HUES48 (cell line): ENCODE results near the gene TMC1.
A peak's percentile ranks its signal among the peaks of the same experiment; 100 is the strongest.
"Not testable (repeated sequence)": the region's sequence is repeated elsewhere in the genome, so short reads cannot be mapped to it uniquely, and the experiment has no call there.

Experiments
- H3K27ac ChIP-seq: one replicate; pipeline ENCODE4 v1.7.0; 2013; ENCODE audit warnings: low read depth, low read length, inconsistent platforms
- H3K27me3 ChIP-seq: 2 replicates; pipeline ENCODE4 v1.6.1; 2013; ENCODE audit warnings: mild to moderate bottlenecking, low read length; ENCODE audit not compliant: control insufficient read depth, insufficient read depth
- H3K36me3 ChIP-seq: 2 replicates; pipeline ENCODE4 v1.6.1; 2013; ENCODE audit warnings: low read length; ENCODE audit not compliant: control insufficient read depth, insufficient read depth
- H3K4me1 ChIP-seq: 2 replicates; pipeline ENCODE4 v1.6.1; 2013; ENCODE audit warnings: mild to moderate bottlenecking, low read length; ENCODE audit not compliant: control insufficient read depth, insufficient read depth
- H3K4me3 ChIP-seq: 2 replicates; pipeline ENCODE4 v1.5.1; 2013; ENCODE audit warnings: mild to moderate bottlenecking, low read depth, low read length
- H3K9ac ChIP-seq: 2 replicates; pipeline ENCODE4 v1.6.1; 2013; ENCODE audit warnings: mild to moderate bottlenecking, low read depth, low read length, moderate library complexity
- H3K9me3 ChIP-seq: 2 replicates; pipeline ENCODE4 v1.6.1; 2013; ENCODE audit warnings: low read length; ENCODE audit not compliant: control insufficient read depth, insufficient read depth

The TMC1 gene

DNA sequence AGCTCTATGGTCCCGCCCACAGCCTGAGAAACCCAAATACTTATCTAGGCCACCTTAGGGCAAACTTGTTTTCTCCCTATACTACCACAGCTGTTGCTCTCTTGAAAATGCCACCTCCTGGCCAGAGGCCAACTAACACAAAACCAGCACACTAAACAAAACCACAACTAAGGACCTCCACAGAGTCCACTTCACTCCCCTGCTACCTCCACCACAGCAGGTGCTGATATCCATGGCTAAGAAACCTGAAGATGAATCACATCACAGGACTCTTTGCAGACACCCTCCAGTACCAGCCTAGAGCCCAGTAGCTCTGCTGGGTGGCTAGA is 323.0 kb downstream of the TMC1 start:
- no peaks in the 10 kb centered on the region for H3K9me3 ChIP-seq
- no peaks in the 10 kb centered on the region for H3K27me3 ChIP-seq
- no peaks in the 10 kb centered on the region for H3K36me3 ChIP-seq
- H3K4me1 ChIP-seq = no peaks in the 10 kb centered on the region
- no peak overlapping the region for H3K9ac ChIP-seq
- H3K27ac ChIP-seq = no peak overlapping the region
- no peak overlapping the region for H3K4me3 ChIP-seq

DNA sequence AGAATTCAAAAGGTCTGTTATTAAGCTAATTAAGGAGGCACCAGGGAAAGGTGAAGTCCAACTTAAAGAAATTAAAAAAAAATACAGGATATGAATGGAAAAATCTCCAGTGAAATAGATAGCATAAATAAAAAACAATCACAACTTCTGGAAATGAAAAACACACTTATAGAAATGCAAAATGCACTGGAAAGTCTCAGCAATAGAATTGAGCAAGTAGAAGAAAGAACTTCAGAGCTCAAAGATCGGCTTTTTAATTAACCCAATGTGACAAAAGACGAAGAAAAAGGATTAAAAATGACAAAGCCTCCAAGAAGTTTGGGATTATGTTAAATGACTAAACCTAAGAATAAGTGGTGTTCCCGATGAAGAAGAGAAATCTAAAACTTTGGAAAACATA is 323.6 kb downstream of the TMC1 start:
- not testable (repeated sequence) for H3K4me1 ChIP-seq, H3K9ac ChIP-seq, H3K36me3 ChIP-seq, H3K27ac ChIP-seq, H3K4me3 ChIP-seq, H3K27me3 ChIP-seq, H3K9me3 ChIP-seq

DNA sequence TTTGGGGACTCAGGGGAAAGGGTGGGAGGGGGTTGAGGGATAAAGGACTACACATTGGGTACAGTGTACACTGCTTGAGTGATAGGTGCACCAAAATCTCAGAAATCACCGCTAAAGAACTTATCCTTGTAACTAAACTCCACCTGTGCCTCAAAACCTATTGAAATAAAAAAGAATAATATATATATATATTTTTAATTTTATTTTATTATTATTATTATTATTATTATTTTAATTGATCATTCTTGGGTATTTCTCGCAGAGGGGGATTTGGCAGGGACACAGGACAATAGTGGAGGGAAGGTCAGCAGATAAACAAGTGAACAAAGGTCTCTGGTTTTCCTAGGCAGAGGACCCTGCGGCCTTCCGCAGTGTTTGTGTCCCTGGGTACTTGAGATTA is 328.8 kb downstream of the TMC1 start:
- not testable (repeated sequence) for H3K36me3 ChIP-seq, H3K27me3 ChIP-seq, H3K4me1 ChIP-seq, H3K27ac ChIP-seq, H3K9ac ChIP-seq, H3K9me3 ChIP-seq, H3K4me3 ChIP-seq

DNA sequence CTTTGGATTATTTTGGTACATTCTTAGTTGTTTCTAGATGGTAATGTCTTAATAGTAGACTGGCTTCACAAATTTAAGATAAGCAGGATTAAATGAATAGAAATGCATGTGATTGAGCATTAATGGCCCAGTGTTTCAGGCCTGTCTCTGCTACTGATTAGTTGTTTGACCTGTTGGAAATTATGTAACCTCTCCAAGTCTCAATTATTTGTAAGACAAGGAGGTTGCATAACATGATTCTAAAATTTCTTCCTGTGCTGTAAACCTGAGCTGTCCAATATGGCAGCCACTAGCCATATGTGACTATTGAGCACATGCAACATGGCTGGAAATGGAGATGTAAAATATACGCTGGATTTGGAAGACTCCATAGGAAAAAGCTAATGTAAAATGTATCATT is 333.9 kb downstream of the TMC1 start:
- H3K27me3 ChIP-seq = no peaks in the 10 kb centered on the region
- no peak overlapping the region for H3K4me3 ChIP-seq
- no peak overlapping the region for H3K27ac ChIP-seq
- peaks cover 4% of the 10 kb centered on the region for H3K4me1 ChIP-seq
- H3K9me3 ChIP-seq = no peaks in the 10 kb centered on the region
- no peaks in the 10 kb centered on the region for H3K36me3 ChIP-seq
- H3K9ac ChIP-seq = no peak overlapping the region

DNA sequence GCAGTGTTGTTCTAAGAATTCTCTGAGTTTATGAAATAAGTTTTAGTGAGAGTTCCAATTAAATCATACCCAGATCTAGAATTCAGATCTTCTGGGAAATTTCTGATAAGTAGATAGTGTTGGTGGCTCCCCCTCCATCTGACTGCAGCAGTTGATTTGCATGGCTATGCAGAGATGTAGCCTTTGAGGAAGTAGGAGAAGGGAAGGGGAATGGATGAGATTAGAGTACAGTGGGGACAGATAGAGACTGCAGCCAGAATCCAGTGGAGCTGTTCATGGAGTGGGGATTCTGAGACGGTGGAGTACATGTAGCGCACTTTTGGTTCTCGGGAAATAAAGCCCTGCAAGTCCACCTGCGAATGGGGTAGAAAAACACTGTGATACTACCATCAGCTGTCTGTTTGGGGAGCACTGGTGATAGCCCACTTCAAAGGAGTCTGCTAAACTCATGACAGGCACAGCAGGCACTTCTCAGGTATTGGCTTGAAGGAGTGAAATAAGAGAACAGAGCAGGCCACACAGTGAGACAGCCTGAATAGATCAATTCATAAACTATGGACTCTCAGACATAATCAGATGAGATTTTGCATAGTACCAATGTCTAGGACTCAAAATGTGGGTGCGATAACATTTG is 334.6 kb downstream of the TMC1 start:
- no peaks in the 10 kb centered on the region for H3K9me3 ChIP-seq
- no peak overlapping the region for H3K27ac ChIP-seq
- H3K9ac ChIP-seq = no peak overlapping the region
- H3K4me3 ChIP-seq = no peak overlapping the region
- peaks cover 4% of the 10 kb centered on the region for H3K4me1 ChIP-seq
- H3K36me3 ChIP-seq = no peaks in the 10 kb centered on the region
- no peaks in the 10 kb centered on the region for H3K27me3 ChIP-seq

DNA sequence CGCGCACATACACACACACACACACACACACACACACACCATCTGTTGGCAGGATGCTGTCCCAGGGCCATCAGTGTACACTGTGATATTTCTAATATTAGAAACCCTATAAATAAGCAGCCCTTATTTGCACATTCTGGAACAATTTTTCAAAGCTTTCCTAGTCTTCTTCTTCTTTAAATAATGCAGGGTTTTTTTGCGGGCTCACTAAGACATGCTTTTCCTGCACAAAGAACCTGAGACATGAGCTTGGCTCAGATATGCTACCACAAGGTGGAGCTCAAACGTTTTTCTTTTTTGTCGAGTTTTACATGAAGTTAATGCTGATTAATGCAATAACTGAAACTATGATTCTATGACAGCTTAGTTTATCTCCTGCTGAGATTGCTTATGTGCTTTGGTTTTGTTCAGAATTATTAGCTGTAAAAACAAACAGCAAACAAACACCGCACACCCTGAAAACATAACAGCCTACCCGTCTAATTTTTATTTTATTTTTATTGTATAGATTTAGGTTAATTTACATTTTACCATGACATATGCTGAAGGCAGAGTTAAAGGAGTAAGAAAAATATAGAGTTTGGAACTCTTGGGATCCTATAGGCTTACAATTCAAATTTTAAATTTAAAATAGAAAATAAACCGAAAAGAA is 335.7 kb downstream of the TMC1 start:
- H3K27ac ChIP-seq = no peak overlapping the region
- H3K27me3 ChIP-seq = no peaks in the 10 kb centered on the region
- H3K36me3 ChIP-seq = no peaks in the 10 kb centered on the region
- H3K9me3 ChIP-seq = no peaks in the 10 kb centered on the region
- no peak overlapping the region for H3K9ac ChIP-seq
- peaks cover 4% of the 10 kb centered on the region for H3K4me1 ChIP-seq
- no peak overlapping the region for H3K4me3 ChIP-seq

DNA sequence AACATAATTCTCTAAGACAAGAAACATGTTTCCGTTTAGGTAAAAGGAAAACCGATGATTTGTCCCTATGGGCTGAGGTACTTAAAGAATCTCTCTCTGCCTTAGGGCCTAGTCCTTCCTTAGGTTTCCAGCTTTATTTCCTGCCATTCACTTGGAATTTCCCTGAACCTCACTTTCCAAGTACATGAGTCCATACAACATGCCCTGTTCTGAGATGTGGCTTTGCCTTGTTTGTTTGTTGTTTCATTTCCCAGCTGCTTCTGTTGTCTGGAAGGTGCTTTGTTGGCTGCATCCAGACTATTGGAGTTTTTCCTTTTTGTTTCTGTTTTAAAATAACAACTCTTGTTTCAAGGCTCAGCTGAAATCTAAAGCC is 336.2 kb downstream of the TMC1 start:
- peak overlapping the region; percentile 59 for H3K27ac ChIP-seq
- H3K36me3 ChIP-seq = no peaks in the 10 kb centered on the region
- H3K4me1 ChIP-seq = peaks cover 4% of the 10 kb centered on the region
- no peak overlapping the region for H3K9ac ChIP-seq
- H3K4me3 ChIP-seq = no peak overlapping the region
- no peaks in the 10 kb centered on the region for H3K27me3 ChIP-seq
- H3K9me3 ChIP-seq = no peaks in the 10 kb centered on the region

DNA sequence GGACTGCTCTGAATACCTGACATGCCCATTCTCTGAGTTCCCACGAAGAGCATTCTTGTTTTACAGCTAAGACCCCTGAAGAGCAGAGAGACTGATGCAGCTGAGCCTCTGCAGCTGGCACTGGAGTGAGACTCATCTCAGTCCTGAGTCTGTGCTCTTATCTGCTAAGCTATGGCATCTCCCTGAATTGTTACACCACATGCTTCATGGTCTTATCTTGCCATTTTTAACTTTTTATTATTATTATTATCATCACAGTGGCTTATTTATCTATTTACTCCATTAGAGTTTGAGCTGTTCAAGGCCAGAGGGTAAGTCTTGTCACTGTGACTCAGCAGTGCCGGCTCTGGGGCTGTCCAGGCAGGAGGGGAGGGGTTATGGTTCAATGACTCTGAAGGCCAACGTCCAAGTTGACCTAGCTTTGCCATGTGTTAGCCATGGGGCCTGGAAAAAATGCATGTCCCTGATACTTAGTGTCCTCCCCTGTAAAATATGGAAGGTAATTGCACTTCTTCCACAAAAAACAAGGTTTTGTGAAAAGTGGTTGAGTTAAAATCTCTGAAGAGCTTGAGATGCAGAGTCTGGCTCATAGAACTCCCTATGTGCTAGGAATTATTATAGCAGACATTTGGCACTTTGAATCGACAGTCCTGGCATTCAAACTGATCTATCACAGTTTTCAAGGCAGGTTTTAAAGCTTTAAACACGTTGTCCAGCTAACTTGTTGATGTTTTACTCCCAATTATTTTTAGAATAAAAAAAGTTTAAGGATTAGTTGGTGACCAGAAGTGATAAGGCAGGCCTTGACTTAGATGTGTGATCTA is 336.9 kb downstream of the TMC1 start:
- peak overlapping the region; percentile 59 for H3K27ac ChIP-seq
- no peak overlapping the region for H3K9ac ChIP-seq
- H3K27me3 ChIP-seq = no peaks in the 10 kb centered on the region

DNA sequence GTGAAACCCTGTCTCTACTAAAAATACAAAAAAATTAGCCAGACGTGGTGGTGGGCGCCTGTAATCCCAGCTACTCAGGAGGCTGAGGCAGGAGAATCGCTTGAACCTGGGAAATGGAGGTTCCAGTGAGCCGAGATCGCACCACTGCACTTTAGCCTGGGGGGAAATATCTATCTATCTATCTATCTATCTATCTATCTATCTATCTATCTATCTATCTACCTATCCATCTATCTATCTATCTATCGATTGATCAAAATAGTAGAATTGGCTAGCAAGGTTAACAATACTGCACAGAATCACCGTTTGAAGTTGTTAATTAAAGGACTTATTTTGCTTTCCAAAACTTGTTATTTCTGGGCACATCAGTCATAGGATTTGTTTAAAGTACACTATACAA is 341.4 kb downstream of the TMC1 start:
- not testable (repeated sequence) for H3K9me3 ChIP-seq, H3K27me3 ChIP-seq

More for the DNA sequence above, 336.9 kb downstream of the TMC1 start:
- no peaks in the 10 kb centered on the region for H3K36me3 ChIP-seq
- peaks cover 4% of the 10 kb centered on the region for H3K4me1 ChIP-seq
- H3K9me3 ChIP-seq = no peaks in the 10 kb centered on the region
- H3K4me3 ChIP-seq = no peak overlapping the region

DNA sequence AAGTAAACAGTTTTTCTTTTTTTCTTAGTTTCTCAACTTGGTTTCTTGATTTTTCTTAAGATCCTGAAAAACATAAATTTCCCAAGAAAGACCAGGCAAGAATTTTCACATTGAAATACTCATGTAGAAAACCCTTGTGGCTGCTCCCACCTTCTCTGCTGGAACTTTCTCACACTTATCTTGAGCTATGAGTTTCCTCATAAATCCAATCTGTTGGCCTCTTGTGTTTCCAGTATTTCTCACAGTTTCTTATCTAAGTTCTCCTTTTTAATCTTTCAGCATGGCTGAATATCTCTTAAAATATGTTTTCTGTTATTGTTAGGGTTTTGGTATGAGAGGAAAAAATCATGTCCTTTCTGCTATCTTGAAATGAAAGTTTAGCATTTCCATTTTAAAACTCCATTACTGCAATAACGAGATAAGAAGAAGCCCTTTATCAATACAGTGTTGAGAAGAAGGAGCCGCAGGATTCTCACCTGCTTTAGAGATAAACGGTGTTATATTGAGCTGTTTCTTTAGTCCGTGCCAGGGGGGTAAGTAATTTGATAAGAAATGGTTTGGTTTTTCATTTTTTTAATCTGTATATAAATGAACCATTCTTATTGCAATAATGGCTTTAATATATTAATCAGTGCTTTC is 342.2 kb downstream of the TMC1 start:
- Histone ChIP-seq H3K36me3 (no peaks in the 10 kb centered on the region), H3K4me3 (no peak overlapping the region), H3K9me3 (no peaks in the 10 kb centered on the region), H3K4me1 (no peaks in the 10 kb centered on the region), H3K9ac (no peak overlapping the region), H3K27me3 (no peaks in the 10 kb centered on the region), H3K27ac (no peak overlapping the region)

More for the DNA sequence above, 341.4 kb downstream of the TMC1 start:
- H3K4me3 ChIP-seq, H3K27ac ChIP-seq, H3K4me1 ChIP-seq, H3K36me3 ChIP-seq, H3K9ac ChIP-seq: not testable (repeated sequence)

DNA sequence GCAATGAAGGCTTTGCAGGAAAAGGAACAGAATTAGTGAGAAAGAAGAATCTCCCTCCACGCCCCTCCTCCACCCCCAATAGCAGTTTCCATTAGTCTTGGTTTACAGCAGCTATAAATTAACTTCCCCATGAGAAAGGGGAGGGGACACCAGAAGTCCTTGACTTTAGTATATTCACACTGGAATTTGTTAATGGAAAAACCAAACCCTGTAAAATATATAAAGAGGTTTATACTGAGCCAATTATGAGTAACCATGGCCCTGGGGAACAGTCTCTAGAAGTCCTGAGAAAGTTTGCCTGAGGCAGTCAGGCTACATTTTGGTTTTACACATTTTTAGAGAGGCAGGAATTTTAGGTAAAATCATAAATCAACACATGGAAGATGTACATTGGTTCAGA is 342.9 kb downstream of the TMC1 start:
- Histone ChIP-seq H3K27ac (no peak overlapping the region), H3K4me3 (no peak overlapping the region), H3K4me1 (no peaks in the 10 kb centered on the region), H3K9me3 (no peaks in the 10 kb centered on the region), H3K36me3 (no peaks in the 10 kb centered on the region), H3K27me3 (no peaks in the 10 kb centered on the region), H3K9ac (no peak overlapping the region)
